ENCODE measurements around the gene ADK.

The ADK gene

DNA sequence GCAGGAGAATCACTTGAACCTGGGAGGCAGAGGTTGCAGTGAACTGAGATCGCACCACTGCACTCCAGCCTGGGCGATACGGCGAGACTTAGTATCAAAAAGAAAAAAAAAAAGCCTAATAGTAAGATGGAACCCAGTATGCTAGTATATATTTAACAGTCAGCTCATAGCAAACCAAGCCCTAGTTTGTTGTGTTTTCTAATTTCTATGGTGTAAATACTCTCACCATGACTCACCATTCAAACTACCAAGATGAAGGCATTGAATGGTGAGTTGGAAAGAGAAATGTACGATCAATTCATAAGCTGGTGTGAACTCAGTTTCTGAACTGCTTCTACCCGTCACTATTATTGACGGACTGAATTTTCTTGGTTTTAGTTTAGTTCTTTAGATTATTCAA lies 501.6 kb downstream of the ADK start:
- Histone ChIP-seq H3K27me3 (ENCODE audit: insufficient read depth, poor library complexity, severe bottlenecking) (no peaks in the 10 kb centered on the region), H3K4me3 (replicated peaks; ENCODE audit: insufficient read depth, low read length) (no peak overlapping the region), H3K27ac (replicated peaks) (no peak overlapping the region)
- TF ChIP-seq SPI1 (IDR thresholded peaks at IDR 0.05; ENCODE audit: borderline replicate concordance, low read depth) = no peak
- no peak for TF ChIP-seq GABPA (IDR thresholded peaks at IDR 0.05; ENCODE audit: low read depth)
- TF ChIP-seq, protein P1, sequence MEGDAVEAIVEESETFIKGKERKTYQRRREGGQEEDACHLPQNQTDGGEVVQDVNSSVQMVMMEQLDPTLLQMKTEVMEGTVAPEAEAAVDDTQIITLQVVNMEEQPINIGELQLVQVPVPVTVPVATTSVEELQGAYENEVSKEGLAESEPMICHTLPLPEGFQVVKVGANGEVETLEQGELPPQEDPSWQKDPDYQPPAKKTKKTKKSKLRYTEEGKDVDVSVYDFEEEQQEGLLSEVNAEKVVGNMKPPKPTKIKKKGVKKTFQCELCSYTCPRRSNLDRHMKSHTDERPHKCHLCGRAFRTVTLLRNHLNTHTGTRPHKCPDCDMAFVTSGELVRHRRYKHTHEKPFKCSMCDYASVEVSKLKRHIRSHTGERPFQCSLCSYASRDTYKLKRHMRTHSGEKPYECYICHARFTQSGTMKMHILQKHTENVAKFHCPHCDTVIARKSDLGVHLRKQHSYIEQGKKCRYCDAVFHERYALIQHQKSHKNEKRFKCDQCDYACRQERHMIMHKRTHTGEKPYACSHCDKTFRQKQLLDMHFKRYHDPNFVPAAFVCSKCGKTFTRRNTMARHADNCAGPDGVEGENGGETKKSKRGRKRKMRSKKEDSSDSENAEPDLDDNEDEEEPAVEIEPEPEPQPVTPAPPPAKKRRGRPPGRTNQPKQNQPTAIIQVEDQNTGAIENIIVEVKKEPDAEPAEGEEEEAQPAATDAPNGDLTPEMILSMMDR (IDR thresholded peaks at IDR 0.05; ENCODE audit: insufficient read depth, low read length) = no peak
- TF ChIP-seq, protein P2, sequence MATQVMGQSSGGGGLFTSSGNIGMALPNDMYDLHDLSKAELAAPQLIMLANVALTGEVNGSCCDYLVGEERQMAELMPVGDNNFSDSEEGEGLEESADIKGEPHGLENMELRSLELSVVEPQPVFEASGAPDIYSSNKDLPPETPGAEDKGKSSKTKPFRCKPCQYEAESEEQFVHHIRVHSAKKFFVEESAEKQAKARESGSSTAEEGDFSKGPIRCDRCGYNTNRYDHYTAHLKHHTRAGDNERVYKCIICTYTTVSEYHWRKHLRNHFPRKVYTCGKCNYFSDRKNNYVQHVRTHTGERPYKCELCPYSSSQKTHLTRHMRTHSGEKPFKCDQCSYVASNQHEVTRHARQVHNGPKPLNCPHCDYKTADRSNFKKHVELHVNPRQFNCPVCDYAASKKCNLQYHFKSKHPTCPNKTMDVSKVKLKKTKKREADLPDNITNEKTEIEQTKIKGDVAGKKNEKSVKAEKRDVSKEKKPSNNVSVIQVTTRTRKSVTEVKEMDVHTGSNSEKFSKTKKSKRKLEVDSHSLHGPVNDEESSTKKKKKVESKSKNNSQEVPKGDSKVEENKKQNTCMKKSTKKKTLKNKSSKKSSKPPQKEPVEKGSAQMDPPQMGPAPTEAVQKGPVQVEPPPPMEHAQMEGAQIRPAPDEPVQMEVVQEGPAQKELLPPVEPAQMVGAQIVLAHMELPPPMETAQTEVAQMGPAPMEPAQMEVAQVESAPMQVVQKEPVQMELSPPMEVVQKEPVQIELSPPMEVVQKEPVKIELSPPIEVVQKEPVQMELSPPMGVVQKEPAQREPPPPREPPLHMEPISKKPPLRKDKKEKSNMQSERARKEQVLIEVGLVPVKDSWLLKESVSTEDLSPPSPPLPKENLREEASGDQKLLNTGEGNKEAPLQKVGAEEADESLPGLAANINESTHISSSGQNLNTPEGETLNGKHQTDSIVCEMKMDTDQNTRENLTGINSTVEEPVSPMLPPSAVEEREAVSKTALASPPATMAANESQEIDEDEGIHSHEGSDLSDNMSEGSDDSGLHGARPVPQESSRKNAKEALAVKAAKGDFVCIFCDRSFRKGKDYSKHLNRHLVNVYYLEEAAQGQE (IDR thresholded peaks at IDR 0.05; ENCODE audit: insufficient replicate concordance, low read depth) = no peak
- TF ChIP-seq POLR2AphosphoS5 (IDR thresholded peaks at IDR 0.05; ENCODE audit: low read depth) = no peak
- no peak for DNase-seq (ENCODE audit: low read depth in 1 of 2, low spot score in 1 of 2)

DNA sequence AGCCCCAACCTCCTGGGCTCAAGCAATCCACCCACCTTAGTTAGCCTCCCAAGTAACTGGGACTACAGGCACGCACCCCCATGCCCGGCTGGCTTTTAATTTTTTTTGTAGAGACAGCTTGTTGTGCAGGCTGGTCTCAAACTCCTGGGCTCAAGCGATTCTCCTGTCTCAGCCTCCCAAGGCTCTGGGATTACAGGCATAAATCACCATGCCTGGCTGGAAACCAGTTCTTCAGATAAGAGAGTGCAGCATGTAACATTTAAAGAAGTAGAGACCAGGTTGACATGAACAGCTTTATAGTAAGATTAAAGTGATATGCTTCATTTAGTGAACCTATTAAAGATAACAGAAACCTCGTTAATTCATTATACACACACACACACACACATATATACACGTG lies 507.5 kb downstream of the ADK start:
- Histone ChIP-seq H3K27ac (replicated peaks) (no peak overlapping the region; the same call in 1 of the 2 replicates), H3K27me3 (ENCODE audit: insufficient read depth, poor library complexity, severe bottlenecking) (no peaks in the 10 kb centered on the region), H3K4me3 (replicated peaks; ENCODE audit: insufficient read depth, low read length) (no peak overlapping the region)
- no peak for TF ChIP-seq GABPA (IDR thresholded peaks at IDR 0.05; ENCODE audit: low read depth)
- TF ChIP-seq, protein P2 (IDR thresholded peaks at IDR 0.05; ENCODE audit: insufficient replicate concordance, low read depth) = no peak
- TF ChIP-seq SPI1 (IDR thresholded peaks at IDR 0.05; ENCODE audit: borderline replicate concordance, low read depth) = no peak
- TF ChIP-seq, protein P1 (IDR thresholded peaks at IDR 0.05; ENCODE audit: insufficient read depth, low read length) = no peak
- no peak for TF ChIP-seq POLR2AphosphoS5 (IDR thresholded peaks at IDR 0.05; ENCODE audit: low read depth)
- DNase-seq (ENCODE audit: low read depth in 1 of 2, low spot score in 1 of 2) = no peak

DNA sequence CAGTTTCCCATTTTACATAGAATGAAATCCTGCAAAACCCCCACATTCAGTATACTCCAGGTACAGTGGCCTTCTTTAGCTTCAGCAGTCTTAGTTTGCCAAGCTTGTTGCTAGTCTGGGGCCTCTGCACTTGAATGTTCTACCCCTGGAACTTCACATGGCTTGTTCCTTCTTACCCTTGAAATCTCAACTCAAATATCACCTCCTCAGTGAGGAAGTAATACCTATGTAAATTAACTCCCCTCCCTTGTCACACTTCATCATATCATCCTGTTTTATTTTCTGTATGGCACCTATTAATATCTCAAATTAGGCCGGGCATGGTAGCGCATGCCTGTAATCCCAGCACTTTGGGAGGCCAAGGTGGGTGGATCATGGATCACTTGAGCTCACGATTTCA lies 511.6 kb downstream of the ADK start:
- H3K27ac ChIP-seq (replicated peaks) = no peak overlapping the region
- DNase-seq (ENCODE audit: low read depth in 1 of 2, low spot score in 1 of 2) = no peak
- H3K4me3 ChIP-seq (replicated peaks; ENCODE audit: insufficient read depth, low read length) = no peak overlapping the region
- TF ChIP-seq SPI1 (IDR thresholded peaks at IDR 0.05; ENCODE audit: borderline replicate concordance, low read depth) (no peak), POLR2AphosphoS5 (IDR thresholded peaks at IDR 0.05; ENCODE audit: low read depth) (no peak)
- TF ChIP-seq, protein P2 (IDR thresholded peaks at IDR 0.05; ENCODE audit: insufficient replicate concordance, low read depth) = no peak
- no peaks in the 10 kb centered on the region for H3K27me3 ChIP-seq (ENCODE audit: insufficient read depth, poor library complexity, severe bottlenecking)

Measured in HL-60 (cell line).